SK-N-SH (cell line): ENCODE measurements around the gene TMEFF1. TPM values are rescaled to one million over a fixed set of nuclear protein-coding genes. Genes with fewer than 3 reads are reported as not detected.

Experiments
- CTCF ChIA-PET: fragments of 300-600, 350-600 bp; formaldehyde crosslinking; extraction: SDS; loops from one replicate; lab custom pipeline; 2021; lab: Yijun Ruan, JAX
- POLR2A ChIA-PET: fragments of 350-600 bp; sonication (Branson Sonifier 250); formaldehyde crosslinking; extraction: SDS; loops from one replicate; lab custom pipeline; 2020; ENCODE audit warnings: antibody characterized with exemption, inconsistent platforms; lab: Yijun Ruan, JAX
- DNase-seq: peaks from one replicate; pipeline ENCODE4 v3.0.0; 2012
- H2AFZ ChIP-seq: fragments of 200-600 bp; sonication (generic); 2 replicates; pipeline ENCODE4 v1.8.1; 2016; ENCODE audit warnings: antibody characterized with exemption, mild to moderate bottlenecking, low read depth
- H3F3A ChIP-seq: fragments of 200-600 bp; sonication (generic); replicated peaks from 2 replicates; pipeline ENCODE3; 2016; ENCODE audit warnings: antibody characterized with exemption, mild to moderate bottlenecking; ENCODE audit not compliant: insufficient read depth
- H3K27ac ChIP-seq, 2 experiments: fragments of 200-500 bp in 1 of 2; fragments of 200-600 bp in 1 of 2; sonication (Bioruptor generic) in 1 of 2; sonication (generic), shearing (Covaris generic) in 1 of 2; 2 replicates each; pipeline versions ENCODE4 v1.5.1 to v1.6.1; 2014 to 2016; ENCODE audit warnings: low read depth in 2 of 2, inconsistent platforms in 1 of 2, low read length in 1 of 2, mild to moderate bottlenecking in 1 of 2, mixed read lengths in 1 of 2
- H3K27me3 ChIP-seq: fragments of 200-600 bp; sonication (generic), shearing (Covaris generic); 2 replicates; pipeline ENCODE4 v1.6.1; 2016; ENCODE audit warnings: mixed run types; ENCODE audit not compliant: insufficient read depth
- H3K36me3 ChIP-seq, 2 experiments: fragments of 200-500 bp in 1 of 2; fragments of 200-600 bp in 1 of 2; sonication (Bioruptor generic) in 1 of 2; sonication (generic) in 1 of 2; replicated peaks in 1 of 2; 2 replicates each; pipeline versions ENCODE3 to v1.5.1; 2014 to 2016; ENCODE audit warnings: low read length in 1 of 2, mild to moderate bottlenecking in 1 of 2; ENCODE audit not compliant: insufficient read depth in 2 of 2, control insufficient read depth in 1 of 2
- H3K4me1 ChIP-seq, 2 experiments: fragments of 200-500 bp in 1 of 2; fragments of 200-600 bp in 1 of 2; sonication (Bioruptor generic) in 1 of 2; sonication (generic), shearing (Covaris generic) in 1 of 2; 2 replicates each; pipeline versions ENCODE4 v1.5.1 to v1.6.1; 2014 to 2016; ENCODE audit warnings: low read depth in 1 of 2, low read length in 1 of 2, mixed run types in 1 of 2; ENCODE audit not compliant: insufficient read depth in 2 of 2, control insufficient read depth in 1 of 2
- H3K4me2 ChIP-seq: fragments of 200-600 bp; sonication (generic), shearing (Covaris generic); 2 replicates; pipeline ENCODE4 v1.6.1; 2017; ENCODE audit warnings: mixed run types
- H3K4me3 ChIP-seq, 2 experiments: fragments of 200-500 bp in 1 of 2; fragments of 200-600 bp in 1 of 2; sonication (Bioruptor generic) in 1 of 2; sonication (generic), shearing (Covaris generic) in 1 of 2; 2 replicates each; pipeline versions ENCODE4 v1.5.1 to v1.8.1; 2014 to 2016; ENCODE audit warnings: low read depth in 2 of 2, inconsistent platforms in 1 of 2, low read length in 1 of 2, mild to moderate bottlenecking in 1 of 2, mixed read lengths in 1 of 2, moderate library complexity in 1 of 2
- H3K79me2 ChIP-seq: fragments of 200-600 bp; sonication (generic); 2 replicates; pipeline ENCODE4 v1.8.1; 2017; ENCODE audit warnings: mild to moderate bottlenecking; ENCODE audit not compliant: insufficient read depth
- H3K9ac ChIP-seq: fragments of 200-600 bp; sonication (generic); 2 replicates; pipeline ENCODE4 v1.6.1; 2017; ENCODE audit warnings: mixed run types
- H3K9me2 ChIP-seq: fragments of 200-600 bp; sonication (generic); 2 replicates; pipeline ENCODE4 v1.6.1; 2017; ENCODE audit warnings: mixed run types
- H3K9me3 ChIP-seq: fragments of 200-600 bp; sonication (generic); 2 replicates; pipeline ENCODE4 v1.6.1; 2017; ENCODE audit warnings: mixed run types, mild to moderate bottlenecking, moderate library complexity
- H4K20me1 ChIP-seq: fragments of 200-600 bp; sonication (generic); 2 replicates; pipeline ENCODE4 v1.6.1; 2017; ENCODE audit warnings: mild to moderate bottlenecking, mixed run types; ENCODE audit not compliant: insufficient read depth
- ELF1 ChIP-seq: IDR thresholded peaks from 2 replicates; pipeline ENCODE4 v1.4.0; 2012
- FOSL2 ChIP-seq: IDR thresholded peaks from 2 replicates; pipeline ENCODE4 v1.4.0; 2012; ENCODE audit warnings: low read depth, mild to moderate bottlenecking, moderate library complexity, borderline replicate concordance
- FOXJ3 ChIP-seq: sonication (generic); formaldehyde crosslinking; IDR thresholded peaks from 2 replicates; pipeline ENCODE4 v1.5.1; 2020; ENCODE audit warnings: mild to moderate bottlenecking, missing genetic modification reagents
- FOXM1 ChIP-seq: IDR thresholded peaks from 2 replicates; pipeline ENCODE4 v1.4.0; 2012; ENCODE audit warnings: low read depth, mild to moderate bottlenecking
- GABPA ChIP-seq: IDR thresholded peaks from 2 replicates; pipeline ENCODE4 v1.4.0; 2012; ENCODE audit warnings: low read depth, mild to moderate bottlenecking
- GATA2 ChIP-seq: sonication (generic); formaldehyde crosslinking; IDR thresholded peaks from 2 replicates; pipeline ENCODE4 v1.5.0; 2020; ENCODE audit warnings: mild to moderate bottlenecking, missing genetic modification reagents
- MAX ChIP-seq: IDR thresholded peaks from 2 replicates; pipeline ENCODE4 v1.4.0; 2012; ENCODE audit warnings: low read depth
- MEF2A ChIP-seq: IDR thresholded peaks from 2 replicates; pipeline ENCODE4 v1.4.0; 2012; ENCODE audit warnings: low read depth, borderline replicate concordance
- NFIC ChIP-seq: IDR thresholded peaks from 2 replicates; pipeline ENCODE4 v1.4.0; 2012; ENCODE audit warnings: borderline replicate concordance
- RCOR1 ChIP-seq: fragments of 150-350 bp; IDR thresholded peaks from 2 replicates; pipeline ENCODE4 v1.6.1; 2017; ENCODE audit warnings: antibody characterized with exemption, low read length
- RFX5 ChIP-seq: IDR thresholded peaks from 2 replicates; pipeline ENCODE4 v1.6.1; 2012; ENCODE audit warnings: mild to moderate bottlenecking, improper control_type of control experiment, low read length
- SIN3A ChIP-seq: IDR thresholded peaks from 2 replicates; pipeline ENCODE4 v1.6.1; 2012; ENCODE audit warnings: low read depth, mild to moderate bottlenecking, low read length, moderate library complexity, borderline replicate concordance
- SMC3 ChIP-seq: IDR thresholded peaks from 2 replicates; pipeline ENCODE4 v1.6.1; 2012; ENCODE audit warnings: low read depth, low read length, improper control_type of control experiment
- TAF1 ChIP-seq: IDR thresholded peaks from 2 replicates; pipeline ENCODE4 v1.6.1; 2012; ENCODE audit warnings: low read depth, mild to moderate bottlenecking, low read length, moderate library complexity, borderline replicate concordance
- TCF12 ChIP-seq: IDR thresholded peaks from 2 replicates; pipeline ENCODE4 v1.4.0; 2012
- TEAD4 ChIP-seq: IDR thresholded peaks from 2 replicates; pipeline ENCODE4 v1.4.0; 2012; ENCODE audit warnings: mild to moderate bottlenecking, borderline replicate concordance; ENCODE audit not compliant: insufficient read depth
- USF1 ChIP-seq: IDR thresholded peaks from 2 replicates; pipeline ENCODE4 v1.4.0; 2012; ENCODE audit warnings: low read depth, borderline replicate concordance
- USF2 ChIP-seq: fragments of 150-350 bp; IDR thresholded peaks from 2 replicates; pipeline ENCODE4 v1.6.1; 2017; ENCODE audit warnings: antibody characterized with exemption, low read length, low read depth, borderline replicate concordance
- YY1 ChIP-seq: IDR thresholded peaks from 2 replicates; pipeline ENCODE4 v1.4.0; 2012; ENCODE audit warnings: low read depth, mild to moderate bottlenecking
- ZBTB33 ChIP-seq: IDR thresholded peaks from 2 replicates; pipeline ENCODE4 v1.4.0; 2012; ENCODE audit warnings: low read depth, borderline replicate concordance
- WGBS: methylation state at CpG from one replicate; pipeline ENCODE4 v1.1.6; 2017; ENCODE audit warnings: low lambda C conversion rate; 5-methylcytosine and 5-hydroxymethylcytosine counted together
- polyA plus RNA-seq, 3 experiments: library from polyadenylated mRNA; depleted of rRNA; stranded (reverse); fragments of >200 nt; gene quantifications; 2 replicates each; pipeline ENCODE4 v1.2.3, GENCODE V29; 2012

TMEFF1 gene
- polyA plus RNA-seq, 1 of the 3 experiments (the other 2 are of a cell fraction) = 2.5 TPM

GRCh38 chr9:100534401-100534800 is 61.5 kb downstream of the TMEFF1 start:
- CTCF ChIA-PET = interaction anchor here (0.6 kb wide), 1 partner anchor 8 kb away, joined by 4 read pairs; no protein-coding TSS in a partner anchor
- Histone ChIP-seq H3K4me2 (no peak overlapping the region), H3K27me3 (no peaks in the 10 kb centered on the region), H2AFZ (no peak overlapping the region), H3K4me1 (no peaks in the 10 kb centered on the region), H4K20me1 (no peaks in the 10 kb centered on the region), H3K27ac (no peak overlapping the region), H3K79me2 (no peaks in the 10 kb centered on the region), H3K36me3 (no peaks in the 10 kb centered on the region)
- no peak for TF ChIP-seq ELF1
- TF ChIP-seq SMC3 = no peak
- TF ChIP-seq YY1 = no peak
- TF ChIP-seq GABPA = no peak
- TF ChIP-seq TCF12 = no peak
- TF ChIP-seq FOSL2 = no peak
- no peak for TF ChIP-seq NFIC
- no peak for TF ChIP-seq FOXJ3 (CRISPR knock-in tag)
- no peak for TF ChIP-seq TEAD4
- TF ChIP-seq GATA2 (CRISPR knock-in tag) = no peak
- no peak for TF ChIP-seq RCOR1
- TF ChIP-seq USF2 = no peak
- TF ChIP-seq TAF1 = no peak
- TF ChIP-seq MAX = no peak
- no peak for TF ChIP-seq MEF2A
- TF ChIP-seq FOXM1 = no peak
- no peak for TF ChIP-seq USF1
- TF ChIP-seq RFX5 = no peak
- TF ChIP-seq ZBTB33 = no peak
- TF ChIP-seq SIN3A = no peak
- TF ChIP-seq, all 33 proteins: peak for 0
- WGBS = 83% methylated on average over 4 of the region's 4 CpGs
- Histone ChIP-seq H3K9ac (no peak overlapping the region), H3K9me2 (no peaks in the 10 kb centered on the region), H3K4me3 (no peak overlapping the region), H3K9me3 (no peaks in the 10 kb centered on the region), H3F3A (no peaks in the 10 kb centered on the region)
- DNase-seq = no peak
- POLR2A ChIA-PET = no interaction called here
